HL-60 (cell line): ENCODE data around the gene CDC42BPG.

Source experiments
- DNase-seq, 2 experiments: peaks; one replicate each; pipeline ENCODE4 v3.0.0-alpha.2; 2010 to 2020; ENCODE audit warnings: low read depth in 1 of 2, low spot score in 1 of 2
- H3K27ac ChIP-seq: fragments of 250-450 bp; sonication (Bioruptor Pico); replicated peaks from 2 replicates; pipeline ENCODE4 v1.5.1; 2020; ENCODE audit warnings: mild to moderate bottlenecking, moderate library complexity
- H3K27me3 ChIP-seq: fragments of 250-450 bp; sonication (Bioruptor Pico); 2 replicates; pipeline ENCODE4 v1.5.1; 2021; ENCODE audit warnings: mild to moderate bottlenecking, moderate library complexity; ENCODE audit not compliant: insufficient read depth, poor library complexity, severe bottlenecking
- H3K4me3 ChIP-seq: replicated peaks from 2 replicates; pipeline ENCODE4 v1.5.1; 2011; ENCODE audit warnings: mild to moderate bottlenecking, control low read depth, low read length; ENCODE audit not compliant: insufficient read depth
- CTCF ChIP-seq: IDR thresholded peaks from one replicate; pipeline ENCODE4 v1.5.1; 2011; ENCODE audit warnings: low read length, control low read depth, inconsistent platforms; ENCODE audit not compliant: insufficient read depth
- GABPA ChIP-seq: IDR thresholded peaks from 2 replicates; pipeline ENCODE4 v1.6.1; 2012; ENCODE audit warnings: low read depth
- POLR2AphosphoS5 ChIP-seq: IDR thresholded peaks from 2 replicates; pipeline ENCODE4 v1.6.1; 2012; ENCODE audit warnings: low read depth
- REST ChIP-seq: IDR thresholded peaks from 2 replicates; pipeline ENCODE4 v1.6.1; 2012; ENCODE audit warnings: low read depth; ENCODE audit not compliant: insufficient replicate concordance
- SPI1 ChIP-seq: IDR thresholded peaks from 2 replicates; pipeline ENCODE4 v1.6.1; 2012; ENCODE audit warnings: low read depth, mild to moderate bottlenecking, borderline replicate concordance
- long read RNA-seq: library from polyadenylated mRNA; unstranded; transcript quantifications from one replicate; pipeline ENCODE4 v2.0.0, GENCODE V29; 2020

Gene CDC42BPG
- long read RNA-seq: 0 reads

- Histone ChIP-seq H3K27me3 (no peaks in the 10 kb centered on the region), H3K4me3 (peak within 1 kb of the TSS; percentile 48), H3K27ac (no peak within 1 kb of the TSS)
- peak in 1 of 2 experiments; percentile 64 for DNase-seq
- TF ChIP-seq CTCF (peak; percentile 24), REST (no peak)
Measured at GRCh38 chr11:64844330-64845128, at the start of gene CDC42BPG. Gene CDC42BPG (minus strand): TSS chr11:64844653. CDS start chr11:64844569, 84 bp downstream.

GRCh38 chr11:64893194-64894069, 49.0 kb upstream of the CDC42BPG start:
- TF ChIP-seq CTCF (no peak), POLR2AphosphoS5 (peak; percentile 33; the same call in 1 of the 2 replicates), GABPA (no peak)
- Histone ChIP-seq H3K27ac (no peak overlapping the region), H3K27me3 (no peaks in the 10 kb centered on the region)

GRCh38 chr11:64892838-64893193, 48.4 kb upstream of the CDC42BPG start:
- Histone ChIP-seq H3K27ac (no peak overlapping the region), H3K4me3 (no peak overlapping the region), H3K27me3 (no peaks in the 10 kb centered on the region)
- no peak for DNase-seq
- TF ChIP-seq POLR2AphosphoS5: no peak
- TF ChIP-seq REST: no peak
- TF ChIP-seq GABPA: no peak
- TF ChIP-seq SPI1: no peak
- no peak for TF ChIP-seq CTCF

More at GRCh38 chr11:64893194-64894069, 49.0 kb upstream of the CDC42BPG start:
- DNase-seq: no peak
- no peak overlapping the region for H3K4me3 ChIP-seq
